HG03280 (cell line): Measurements from ENCODE around the gene DGKI.

Source experiments
- ATAC-seq: cut with Tn5 transposase; IDR thresholded peaks from one replicate; pipeline ENCODE4 v1.9.1; 2021; ENCODE audit warnings: mild to moderate bottlenecking, moderate library complexity; ENCODE audit not compliant: unreplicated experiment

The DGKI gene

GRCh38 chr7:137873524-137873923, 26.8 kb upstream of the DGKI start:
- ATAC-seq = no peak

GRCh38 chr7:137871170-137871915, 24.6 kb upstream of the DGKI start:
- ATAC-seq = no peak

GRCh38 chr7:137870684-137871083, 23.9 kb upstream of the DGKI start:
- ATAC-seq = no peak

- no peak for ATAC-seq
Measured at GRCh38 chr7:137870078-137870477, 23.3 kb upstream of the DGKI start.

- no peak for ATAC-seq
Measured at GRCh38 chr7:137869260-137869659, 22.5 kb upstream of the DGKI start.

GRCh38 chr7:137867289-137867688, 20.5 kb upstream of the DGKI start:
- no peak for ATAC-seq

- no peak for ATAC-seq
Measured at GRCh38 chr7:137865764-137866163, 19.0 kb upstream of the DGKI start.

GRCh38 chr7:137862964-137863363, 16.2 kb upstream of the DGKI start:
- ATAC-seq = no peak

GRCh38 chr7:137862358-137862757, 15.6 kb upstream of the DGKI start:
- ATAC-seq = no peak

- no peak for ATAC-seq
Measured at GRCh38 chr7:137860542-137860941, 13.8 kb upstream of the DGKI start.

GRCh38 chr7:137853053-137853452, 6.3 kb upstream of the DGKI start:
- ATAC-seq = no peak

- no peak for ATAC-seq
Measured at GRCh38 chr7:137852108-137852507, 5.3 kb upstream of the DGKI start.

- ATAC-seq = no peak
Measured at GRCh38 chr7:137850972-137851945, 4.5 kb upstream of the DGKI start.

GRCh38 chr7:137850571-137850970, 3.8 kb upstream of the DGKI start:
- ATAC-seq = no peak

- ATAC-seq = no peak
Measured at GRCh38 chr7:137848095-137848494, 1.3 kb upstream of the DGKI start.

- no peak for ATAC-seq
Measured at GRCh38 chr7:137847568-137848050, 835 bp upstream of the DGKI start.

- no peak for ATAC-seq
Measured at GRCh38 chr7:137846549-137846826, 286 bp downstream of the DGKI start.

GRCh38 chr7:137844677-137845425, 1.9 kb downstream of the DGKI start:
- ATAC-seq = no peak

GRCh38 chr7:137839903-137840779, 6.6 kb downstream of the DGKI start:
- ATAC-seq = no peak

- ATAC-seq = no peak
Measured at GRCh38 chr7:137838706-137839315, 8.0 kb downstream of the DGKI start.
